Caki2 (cell line): ENCODE results near the gene METAP2. TPM values are rescaled to one million over a fixed set of nuclear protein-coding genes. Genes with fewer than 3 reads are reported as not detected.

Source experiments
- DNase-seq: peaks from one replicate; pipeline ENCODE4 v3.0.0-alpha.2; 2015; ENCODE audit warnings: low read depth
- in situ Hi-C: cut with HindIII; loops from 2 replicates; pipeline ENCODE4 v1.10.0; 2016; ENCODE audit warnings: low sequenced_read_pairs, low pct_unique_long_range_greater_than_20kb, mixed read lengths
- total RNA-seq: library from RNA; depleted of rRNA; stranded (reverse); fragments of >200 nt; shearing (Covaris generic); gene quantifications from 2 replicates; pipeline ENCODE4 v1.2.3, GENCODE V29; 2014; ENCODE audit warnings: low replicate concordance

Gene METAP2
- total RNA-seq, 1 experiment from 2014 or later: 41.9 TPM

GRCh38 chr12:95541436-95541835, 67.5 kb downstream of the METAP2 start:
- DNase-seq: no peak
- in situ Hi-C loops: no loop called here

GRCh38 chr12:95543305-95543704, 69.4 kb downstream of the METAP2 start:
- in situ Hi-C loops: no loop called here
- DNase-seq: no peak

- DNase-seq: no peak
- in situ Hi-C loops: no loop called here
Measured at GRCh38 chr12:95544756-95545155, 70.8 kb downstream of the METAP2 start.

- no peak for DNase-seq
- in situ Hi-C loops: no loop called here
Measured at GRCh38 chr12:95545303-95545702, 71.4 kb downstream of the METAP2 start.

GRCh38 chr12:95545731-95546490, 72.0 kb downstream of the METAP2 start:
- no peak for DNase-seq
- in situ Hi-C loops: no loop called here

GRCh38 chr12:95546491-95546813, 72.5 kb downstream of the METAP2 start:
- in situ Hi-C loops: no loop called here
- no peak for DNase-seq

- in situ Hi-C loops: no loop called here
- no peak for DNase-seq
Measured at GRCh38 chr12:95547522-95548055, 73.6 kb downstream of the METAP2 start.

GRCh38 chr12:95548056-95548538, 74.1 kb downstream of the METAP2 start:
- no peak for DNase-seq
- in situ Hi-C loops: no loop called here

GRCh38 chr12:95548539-95549391, 74.8 kb downstream of the METAP2 start:
- no peak for DNase-seq
- in situ Hi-C loops: no loop called here

GRCh38 chr12:95549392-95550084, 75.6 kb downstream of the METAP2 start:
- in situ Hi-C loops: no loop called here

GRCh38 chr12:95551305-95551704, 77.4 kb downstream of the METAP2 start, which contains the start of gene USP44:
USP44 (minus strand) TSS chr12:95551476; CDS start chr12:95534256, 17,220 bp downstream.
- DNase-seq: no peak
- in situ Hi-C loops: no loop called here

More at GRCh38 chr12:95549392-95550084, 75.6 kb downstream of the METAP2 start:
- DNase-seq: no peak

- no peak for DNase-seq
- in situ Hi-C loops: no loop called here
Measured at GRCh38 chr12:95551913-95552516, 78.1 kb downstream of the METAP2 start.

GRCh38 chr12:95553197-95553943, 79.4 kb downstream of the METAP2 start:
- in situ Hi-C loops: no loop called here
- no peak for DNase-seq

- in situ Hi-C loops: no loop called here
- DNase-seq: no peak
Measured at GRCh38 chr12:95554532-95555071, 80.7 kb downstream of the METAP2 start.

GRCh38 chr12:95557625-95558024, 83.7 kb downstream of the METAP2 start:
- DNase-seq: no peak
- in situ Hi-C loops: no loop called here
